Liver (tissue), 3 donors: Measurements from ENCODE around the gene GPR32.

ENCODE experiments used
- ATF3 ChIP-seq: IDR thresholded peaks from 2 replicates; pipeline ENCODE4 v1.6.1; 2016; ENCODE audit warnings: antibody characterized with exemption
- CTCF ChIP-seq: fragments of 150-350 bp; IDR thresholded peaks from 2 replicates; pipeline ENCODE4 v1.5.1; 2017; ENCODE audit warnings: improper control_type of control experiment, low read depth, low read length; ENCODE audit not compliant: missing input control
- GABPA ChIP-seq, 2 donors: IDR thresholded peaks in 1 of 2; conservative IDR thresholded peaks in 1 of 2; 2 replicates each; pipeline ENCODE4 v1.6.1; 2016; ENCODE audit warnings: antibody characterized with exemption in 2 of 2, mild to moderate bottlenecking in 1 of 2, moderate library complexity in 1 of 2
- HNF4G ChIP-seq: IDR thresholded peaks from 2 replicates; pipeline ENCODE4 v1.6.1; 2016; ENCODE audit warnings: antibody characterized with exemption
- JUND ChIP-seq, 2 donors: IDR thresholded peaks; 2 replicates each; pipeline ENCODE4 v1.6.1; 2016; ENCODE audit warnings: antibody characterized with exemption in 2 of 2
- MAX ChIP-seq: IDR thresholded peaks from 2 replicates; pipeline ENCODE4 v1.6.1; 2016; ENCODE audit warnings: antibody characterized with exemption
- NR2F2 ChIP-seq: IDR thresholded peaks from 2 replicates; pipeline ENCODE4 v1.6.1; 2016; ENCODE audit warnings: antibody characterized with exemption
- RAD21 ChIP-seq, 2 donors: IDR thresholded peaks; 2 replicates each; pipeline ENCODE4 v1.6.1; 2016; ENCODE audit warnings: antibody characterized with exemption in 2 of 2, mild to moderate bottlenecking in 2 of 2
- REST ChIP-seq: IDR thresholded peaks from 2 replicates; pipeline ENCODE4 v1.6.1; 2016; ENCODE audit warnings: antibody characterized with exemption, mild to moderate bottlenecking
- SP1 ChIP-seq: IDR thresholded peaks from 2 replicates; pipeline ENCODE4 v1.6.1; 2018; ENCODE audit warnings: antibody characterized with exemption, mild to moderate bottlenecking
- TAF1 ChIP-seq: conservative IDR thresholded peaks from 2 replicates; pipeline ENCODE4 v1.6.1; 2016; ENCODE audit warnings: antibody characterized with exemption, mild to moderate bottlenecking
- YY1 ChIP-seq: IDR thresholded peaks from 2 replicates; pipeline ENCODE4 v1.6.1; 2016; ENCODE audit warnings: antibody characterized with exemption, mild to moderate bottlenecking
- ZBTB33 ChIP-seq: IDR thresholded peaks from 2 replicates; pipeline ENCODE4 v1.6.1; 2016; ENCODE audit warnings: antibody characterized with exemption
- donor health status: healthy.
- donor health status: healthy.

GRCh38 chr19:50776131-50776530 is 5.9 kb downstream of the GPR32 start:
- no peak for TF ChIP-seq CTCF
- TF ChIP-seq TAF1 = no peak
- TF ChIP-seq JUND (IDR thresholded peaks at IDR 0.05) = no peak
- TF ChIP-seq RAD21 (IDR thresholded peaks at IDR 0.05) = no peak
- no peak for TF ChIP-seq NR2F2
- TF ChIP-seq REST = no peak
- TF ChIP-seq GABPA (IDR thresholded peaks at IDR 0.05 in 1 of 2, conservative IDR thresholded peaks at IDR 0.05 in 1 of 2) = no peak
- no peak for TF ChIP-seq YY1
- TF ChIP-seq MAX = no peak
- no peak for TF ChIP-seq ZBTB33
- TF ChIP-seq SP1 = no peak
- no peak for TF ChIP-seq HNF4G
- no peak for TF ChIP-seq ATF3
